Raji (cell line): Measurements from ENCODE around the gene MRTFA.

ENCODE experiments used
- POLR2A ChIP-seq: IDR thresholded peaks from 2 replicates; pipeline ENCODE4 v1.6.1; 2011; ENCODE audit warnings: low read depth, low read length, control low read depth; ENCODE audit not compliant: insufficient read depth

MRTFA gene

DNA sequence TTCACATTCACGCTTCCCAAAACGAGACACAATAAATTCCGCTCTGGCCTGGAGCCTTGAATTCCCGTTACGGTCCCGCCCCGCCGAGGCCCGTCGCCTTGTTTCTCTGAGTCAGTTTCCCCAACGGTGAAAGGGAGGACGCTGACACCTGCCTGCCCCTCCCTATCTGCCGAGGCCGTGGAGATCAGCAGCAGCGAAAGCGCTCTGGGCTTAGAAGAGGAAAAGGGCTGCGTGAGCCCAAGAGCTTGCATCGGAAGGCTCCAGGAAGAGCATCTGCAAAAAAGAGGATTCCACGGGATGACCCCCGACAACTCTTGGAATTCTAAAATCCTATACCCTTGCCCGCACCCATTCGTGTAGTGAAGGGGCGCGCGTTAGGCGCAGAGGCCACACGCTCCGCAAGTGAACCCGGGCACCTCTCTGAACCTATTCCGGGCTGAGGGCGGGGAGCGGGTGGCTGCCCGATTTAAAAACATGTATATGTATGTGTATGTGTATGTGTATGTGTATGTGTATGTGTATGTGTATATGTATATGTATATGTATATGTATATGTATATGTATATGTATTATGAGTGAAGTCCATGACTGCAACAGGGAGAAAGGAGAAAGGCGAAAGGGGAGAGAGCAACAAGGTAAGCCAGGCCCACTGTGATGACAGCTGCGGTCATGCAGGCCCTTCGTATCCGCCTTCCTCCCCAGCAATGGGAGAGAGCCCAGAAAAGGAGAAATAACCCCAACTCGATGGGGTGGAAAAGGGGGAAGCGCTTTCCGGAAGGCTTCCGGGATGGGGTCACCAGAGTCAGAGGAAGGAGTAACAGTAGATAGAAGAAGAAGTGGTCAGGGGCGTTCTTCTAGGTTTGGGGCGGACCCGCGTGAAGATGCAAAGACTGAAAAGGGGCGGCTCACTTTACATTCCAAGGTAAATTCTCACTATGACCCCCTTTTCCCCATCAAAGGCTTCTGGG is 948 bp upstream of the MRTFA start:
- TF ChIP-seq POLR2A = no peak

DNA sequence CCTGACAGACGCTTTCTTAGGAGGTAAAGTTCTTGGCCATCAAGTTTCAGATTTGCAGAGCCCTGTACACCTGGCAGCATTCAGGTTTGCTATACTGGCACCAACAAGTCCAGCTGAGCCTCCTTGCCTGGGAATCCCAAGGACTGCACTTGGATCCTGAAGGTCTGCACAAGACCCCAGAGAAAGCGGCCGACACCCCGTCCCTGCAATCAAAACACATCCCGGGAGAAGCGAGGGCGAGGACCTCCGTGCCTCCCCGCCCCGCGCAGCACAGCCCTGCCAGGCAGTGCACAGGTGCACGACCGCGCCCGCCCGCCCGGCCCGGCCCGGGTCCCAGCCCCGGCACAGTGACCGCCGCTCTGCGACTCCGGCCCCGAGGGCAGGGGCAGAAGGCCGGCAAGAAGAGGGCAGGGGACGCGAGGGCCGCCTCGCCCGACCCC is 559 bp downstream of the MRTFA start:
- TF ChIP-seq POLR2A = no peak

DNA sequence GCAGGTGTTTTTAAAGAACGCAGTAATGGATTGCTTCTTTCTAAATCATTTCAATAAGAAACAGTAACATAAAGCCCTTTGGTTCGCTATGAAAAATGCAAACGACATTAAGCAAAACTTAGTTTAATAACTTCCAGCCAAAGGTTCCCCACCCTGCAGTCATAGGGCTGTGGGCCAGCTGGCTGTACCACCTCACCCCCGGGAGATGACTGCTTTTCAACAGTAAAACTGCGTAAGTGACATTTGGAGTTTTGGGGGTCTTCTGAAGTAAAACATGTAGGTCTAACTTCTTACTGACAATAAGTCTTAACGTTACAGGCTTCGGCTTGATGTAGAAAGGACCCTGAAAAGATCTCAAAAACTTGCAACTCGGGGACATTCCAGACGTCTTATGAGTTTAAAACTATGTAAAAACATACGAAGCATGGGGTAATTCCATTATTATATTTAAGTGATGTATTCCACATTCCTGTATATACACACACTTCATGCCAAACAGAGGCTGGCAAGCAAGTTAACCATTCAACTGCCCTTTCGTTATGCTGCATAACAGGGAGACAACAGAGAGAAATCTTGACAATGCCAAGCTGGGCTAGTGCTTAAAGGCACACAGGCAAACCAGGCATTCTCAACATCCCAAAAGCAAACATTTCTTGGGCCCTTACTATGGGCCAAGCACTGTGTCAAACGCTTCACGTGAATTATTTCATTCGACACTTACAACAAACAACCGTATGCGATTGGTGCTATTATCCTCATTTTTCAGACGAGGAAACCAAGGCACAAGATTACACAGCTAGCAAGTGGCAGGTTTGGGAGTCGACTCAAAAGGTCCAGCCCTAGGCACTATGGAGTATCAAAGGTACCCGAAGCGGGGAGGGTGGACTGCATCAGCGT is 1.2 kb downstream of the MRTFA start:
- TF ChIP-seq POLR2A = no peak

DNA sequence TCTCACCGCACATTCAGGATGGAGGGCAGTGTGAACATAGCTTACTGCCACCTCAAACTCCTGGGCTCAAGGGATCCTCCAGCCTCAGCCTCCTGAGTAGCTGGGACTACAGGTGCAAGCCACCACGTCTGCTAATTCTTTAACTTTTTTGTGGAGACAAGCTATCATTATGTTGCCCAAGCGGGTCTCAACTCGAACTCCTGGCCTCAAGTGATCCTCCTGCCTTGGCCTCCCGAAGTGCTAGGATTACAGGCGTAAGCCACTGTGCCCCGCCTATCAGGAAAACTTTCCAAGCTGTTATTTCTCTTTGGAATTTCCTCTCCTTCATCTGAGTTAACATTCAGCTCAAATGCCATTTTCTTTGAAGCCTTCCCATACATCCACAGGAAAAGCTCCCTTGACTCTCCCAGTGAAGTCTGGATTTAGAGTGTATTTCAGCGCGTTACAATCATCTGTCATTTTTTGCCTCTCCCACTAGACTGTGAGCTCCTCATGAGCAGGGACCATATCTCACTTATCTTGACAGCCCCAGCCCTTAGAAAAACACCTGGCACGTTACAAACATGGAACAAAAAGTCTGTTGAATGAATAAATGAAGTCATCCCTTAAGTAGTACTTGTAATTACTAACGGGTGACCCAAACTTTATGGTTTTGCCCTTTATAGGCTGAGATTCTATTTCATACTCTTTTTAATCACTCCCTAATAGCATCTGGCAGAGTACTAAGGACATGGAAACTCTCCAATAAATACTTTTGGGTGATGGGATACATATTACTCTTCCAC is 2.2 kb downstream of the MRTFA start:
- TF ChIP-seq POLR2A = no peak

DNA sequence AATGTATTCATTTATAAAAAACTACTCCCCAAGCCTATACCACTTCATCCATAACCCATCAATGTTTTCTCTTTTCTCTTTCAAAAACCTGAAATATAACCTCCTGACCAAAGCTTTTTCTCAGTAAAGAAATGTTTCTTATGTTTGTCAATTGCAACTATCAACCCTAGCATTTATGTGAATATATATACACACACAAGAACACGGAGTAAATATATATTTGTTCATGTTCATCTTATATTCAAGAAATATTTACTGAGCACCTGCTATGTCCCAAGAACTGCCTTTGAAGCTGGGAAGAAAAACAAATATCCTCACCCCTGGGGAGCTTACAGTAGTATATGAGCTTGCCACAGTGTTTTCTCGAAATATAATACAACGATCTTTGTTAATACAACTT is 3.5 kb downstream of the MRTFA start:
- no peak for TF ChIP-seq POLR2A

DNA sequence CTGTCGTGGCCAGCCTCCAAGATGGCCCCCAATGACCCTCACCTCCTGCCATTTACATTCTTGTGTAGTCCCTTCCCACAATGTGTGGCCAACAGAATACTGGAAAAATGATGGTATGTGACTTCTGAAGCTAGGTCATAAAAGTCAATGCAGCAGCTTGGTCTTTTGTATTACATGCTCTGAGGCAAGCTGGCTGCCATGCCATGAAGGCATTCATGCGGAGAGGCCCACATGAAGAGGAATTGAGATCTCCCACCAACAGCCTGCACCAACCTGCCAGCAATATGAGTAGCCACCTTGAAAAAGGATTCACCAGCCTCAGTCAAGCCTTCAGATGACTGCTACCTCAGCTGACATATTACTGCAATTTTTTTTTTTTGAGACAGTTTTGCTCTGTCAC is 4.6 kb downstream of the MRTFA start:
- no peak for TF ChIP-seq POLR2A

DNA sequence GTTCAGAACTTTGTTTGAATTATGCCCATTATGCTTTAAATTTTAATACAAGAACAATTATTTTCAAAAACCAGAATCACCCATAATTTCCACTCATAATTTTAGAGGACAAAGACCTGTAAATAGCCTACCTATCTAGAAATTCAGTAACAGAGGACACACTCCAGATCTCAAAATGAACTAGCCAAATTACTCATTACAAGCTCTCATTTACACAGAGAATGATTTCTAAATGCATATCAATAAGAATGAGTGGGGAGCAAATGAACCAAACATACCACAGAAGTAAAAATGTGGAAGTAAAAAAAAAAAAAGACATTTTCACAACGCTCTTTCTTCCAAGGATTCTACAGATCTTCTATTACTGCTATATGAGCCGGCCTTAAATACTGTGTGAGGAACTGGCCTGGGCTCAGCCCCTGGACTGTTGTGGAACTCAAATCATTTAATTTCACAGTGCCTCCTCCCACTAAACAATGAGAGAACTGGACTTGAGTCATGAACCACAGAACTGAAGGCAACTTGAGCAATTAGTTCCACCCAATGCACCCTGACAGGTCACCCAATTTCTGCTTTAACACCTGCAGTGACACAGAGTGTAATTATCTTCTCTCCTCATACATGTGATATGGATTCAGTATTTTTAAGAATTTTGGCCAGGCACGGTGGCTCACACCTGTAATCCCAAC is 8.0 kb downstream of the MRTFA start:
- TF ChIP-seq POLR2A = no peak

DNA sequence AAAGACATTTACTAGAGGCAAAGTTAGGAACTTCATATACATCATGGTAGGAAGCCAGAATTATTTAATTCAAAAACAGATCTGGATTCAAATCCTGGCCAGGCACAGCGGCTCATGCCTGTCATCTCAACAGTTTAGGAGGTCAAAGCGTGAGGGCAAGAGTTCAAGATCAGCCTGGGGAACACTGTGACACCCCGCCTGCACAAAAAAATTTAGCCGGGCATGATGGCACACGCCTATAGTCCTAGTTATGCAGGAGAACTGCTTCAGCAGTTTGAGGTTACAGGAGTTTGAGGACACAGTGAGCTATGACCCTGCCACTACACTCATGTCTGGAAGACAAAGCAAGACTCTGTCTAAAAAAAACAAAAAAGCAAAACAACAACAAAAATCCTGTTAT is 8.9 kb downstream of the MRTFA start:
- no peak for TF ChIP-seq POLR2A

DNA sequence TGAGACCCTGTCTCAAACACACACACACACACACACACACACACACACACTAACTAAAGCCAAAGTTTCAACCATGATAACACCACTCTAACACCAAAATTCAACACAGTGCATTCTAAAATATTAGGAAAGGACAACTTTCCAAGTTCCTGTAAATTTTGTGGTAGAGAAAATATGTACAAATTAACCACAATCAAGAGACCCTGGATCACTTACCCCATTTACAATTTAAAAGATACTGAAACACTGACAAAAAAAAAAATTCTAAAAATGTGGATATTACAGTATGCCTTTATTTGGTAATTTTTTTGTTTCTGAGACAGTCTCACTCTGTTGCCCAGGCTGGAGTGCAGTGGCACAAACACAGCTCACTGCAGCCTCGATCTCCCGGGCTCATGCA is 9.7 kb downstream of the MRTFA start:
- TF ChIP-seq POLR2A = no peak

DNA sequence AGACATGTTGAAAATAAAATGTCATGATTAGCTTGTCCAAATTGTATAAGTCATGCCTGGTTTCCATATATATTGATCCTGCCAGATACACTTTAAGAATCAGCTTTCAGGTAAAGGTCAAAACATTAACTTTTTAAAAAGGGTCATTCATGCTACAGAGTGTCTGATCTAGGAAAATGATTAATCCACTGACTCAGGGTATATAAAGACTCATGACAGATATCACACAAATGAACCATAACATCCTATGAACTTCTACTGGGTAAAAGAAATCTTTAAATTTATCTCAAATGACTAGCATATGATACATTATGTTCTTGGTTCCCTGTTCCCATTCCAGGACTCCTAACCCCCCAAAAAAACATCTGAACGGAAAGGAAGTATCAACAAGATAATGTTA is 11.7 kb downstream of the MRTFA start:
- TF ChIP-seq POLR2A = no peak

DNA sequence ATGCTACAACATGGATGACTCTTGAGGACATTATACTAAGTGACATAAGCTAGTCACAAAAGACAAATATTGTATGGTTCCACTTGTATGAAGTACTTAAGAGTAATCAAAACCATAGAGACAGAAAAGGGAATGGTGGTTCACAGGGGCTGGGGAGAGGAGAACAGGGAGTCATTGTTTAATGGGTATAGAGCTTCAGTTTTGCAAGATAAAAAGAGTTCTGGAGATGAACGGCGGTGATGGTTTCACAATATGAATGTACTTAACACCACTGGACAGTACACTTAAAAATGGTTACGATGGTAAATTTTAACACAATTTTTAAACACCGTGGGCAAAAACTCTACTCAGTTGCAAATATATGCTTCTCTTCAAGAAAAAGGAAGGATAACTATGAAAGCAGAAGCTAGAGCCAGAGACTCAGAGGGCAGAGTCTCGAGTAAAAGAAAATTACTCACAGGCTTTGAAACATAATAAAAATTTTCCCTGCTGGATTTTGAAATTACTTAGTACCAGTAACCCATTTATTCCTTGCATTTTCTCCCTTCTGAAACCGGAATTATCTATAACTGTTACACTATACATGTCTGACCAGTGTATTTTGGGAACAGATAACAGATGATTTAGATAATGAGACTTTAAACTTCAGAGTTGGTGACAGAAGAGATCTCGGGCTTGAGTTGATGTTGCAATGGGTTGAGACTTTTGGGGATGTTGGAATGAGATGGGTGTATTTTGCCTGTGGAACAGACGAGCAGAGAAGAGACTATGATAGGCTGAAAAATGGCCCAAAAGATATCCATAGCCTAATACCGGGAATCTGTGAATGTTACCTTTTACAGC is 15.0 kb downstream of the MRTFA start:
- no peak for TF ChIP-seq POLR2A

DNA sequence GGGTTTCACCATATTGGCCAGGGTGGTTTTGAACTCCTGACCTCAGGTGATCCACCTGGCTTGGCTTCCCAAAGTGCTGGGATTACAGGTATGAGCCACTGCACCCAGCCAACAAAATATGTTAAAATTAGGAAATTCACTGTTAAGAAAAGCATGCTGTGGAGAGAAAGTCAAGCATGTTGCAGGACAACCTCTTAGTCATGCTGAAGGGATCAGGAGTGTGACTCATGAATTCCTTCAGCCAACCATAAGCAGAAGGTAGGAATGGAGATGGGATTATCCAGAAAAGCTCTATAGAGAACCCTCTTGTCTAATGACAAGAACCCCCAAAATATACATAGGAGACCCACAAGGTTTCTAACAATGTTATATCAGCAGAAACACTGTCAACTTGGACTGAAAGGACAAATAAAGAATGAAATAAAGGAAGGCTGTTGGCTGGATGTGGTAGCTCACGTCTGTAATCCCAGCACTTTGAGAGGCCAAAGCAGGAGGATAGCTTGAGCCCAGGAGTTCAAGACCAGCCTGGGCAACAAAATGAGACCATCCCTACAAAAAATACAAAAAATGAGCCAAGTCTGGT is 16.0 kb downstream of the MRTFA start:
- TF ChIP-seq POLR2A = no peak

DNA sequence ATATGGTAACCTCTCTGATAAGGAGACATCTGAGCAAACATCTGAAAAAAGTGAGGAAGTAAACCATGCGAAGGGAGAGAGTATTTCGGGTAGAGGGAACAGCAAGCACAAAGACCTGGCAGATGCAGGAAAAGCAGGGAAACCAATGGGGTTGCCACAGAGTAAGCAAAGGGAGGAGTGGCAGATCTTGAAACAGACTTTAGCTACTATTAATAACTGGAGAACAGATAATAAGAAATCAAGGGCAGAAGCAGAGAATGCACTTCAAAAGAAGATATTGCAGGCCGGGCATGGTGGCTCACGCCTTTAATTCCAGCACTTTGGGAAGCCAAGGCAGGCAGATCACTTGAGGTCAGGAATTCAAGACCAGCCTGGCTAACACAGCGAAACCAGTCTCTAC is 18.1 kb downstream of the MRTFA start:
- no peak for TF ChIP-seq POLR2A
